Transverse colon (tissue), 4 donors: ENCODE data around the gene MAJIN.

ENCODE experiments used
- EP300 ChIP-seq: sonication (generic); formaldehyde crosslinking; IDR thresholded peaks from one replicate; pipeline ENCODE4 v1.6.1; 2017; ENCODE audit warnings: antibody characterized with exemption, low read depth
- POLR2A ChIP-seq: fragments of 450-650 bp; IDR thresholded peaks from one replicate; pipeline ENCODE4 v1.6.1; 2016; ENCODE audit warnings: antibody characterized with exemption, mild to moderate bottlenecking, moderate library complexity
- POLR2AphosphoS5 ChIP-seq, 3 donors: sonication (generic); formaldehyde crosslinking; IDR thresholded peaks; one replicate each; pipeline ENCODE4 v1.6.1; 2016; ENCODE audit warnings: antibody characterized with exemption in 3 of 3
- TF ChIP-seq, protein P1 (sequence below), 5 experiments: fragments of 200-600 bp in 3 of 5; fragments of 450-650 bp in 2 of 5; sonication (generic) in 3 of 5; IDR thresholded peaks; 1 replicate in 2 of 5; 2 replicates in 3 of 5; pipeline ENCODE4 v1.5.1; 2016 to 2017; ENCODE audit warnings: antibody characterized with exemption in 5 of 5, inconsistent platforms in 3 of 5, mild to moderate bottlenecking in 2 of 5, moderate library complexity in 1 of 5

- TF ChIP-seq, protein P1, sequence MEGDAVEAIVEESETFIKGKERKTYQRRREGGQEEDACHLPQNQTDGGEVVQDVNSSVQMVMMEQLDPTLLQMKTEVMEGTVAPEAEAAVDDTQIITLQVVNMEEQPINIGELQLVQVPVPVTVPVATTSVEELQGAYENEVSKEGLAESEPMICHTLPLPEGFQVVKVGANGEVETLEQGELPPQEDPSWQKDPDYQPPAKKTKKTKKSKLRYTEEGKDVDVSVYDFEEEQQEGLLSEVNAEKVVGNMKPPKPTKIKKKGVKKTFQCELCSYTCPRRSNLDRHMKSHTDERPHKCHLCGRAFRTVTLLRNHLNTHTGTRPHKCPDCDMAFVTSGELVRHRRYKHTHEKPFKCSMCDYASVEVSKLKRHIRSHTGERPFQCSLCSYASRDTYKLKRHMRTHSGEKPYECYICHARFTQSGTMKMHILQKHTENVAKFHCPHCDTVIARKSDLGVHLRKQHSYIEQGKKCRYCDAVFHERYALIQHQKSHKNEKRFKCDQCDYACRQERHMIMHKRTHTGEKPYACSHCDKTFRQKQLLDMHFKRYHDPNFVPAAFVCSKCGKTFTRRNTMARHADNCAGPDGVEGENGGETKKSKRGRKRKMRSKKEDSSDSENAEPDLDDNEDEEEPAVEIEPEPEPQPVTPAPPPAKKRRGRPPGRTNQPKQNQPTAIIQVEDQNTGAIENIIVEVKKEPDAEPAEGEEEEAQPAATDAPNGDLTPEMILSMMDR (IDR thresholded peaks at IDR 0.05), result peak; percentile 67 to 96 (median 91)
- peak; percentile 51 for TF ChIP-seq POLR2A
- no peak for TF ChIP-seq EP300
- peak in 1 of 3 donors; percentile 58 for TF ChIP-seq POLR2AphosphoS5 (IDR thresholded peaks at IDR 0.05)
Observed at GRCh38 chr11:65013888-65014725, 42.2 kb upstream of the MAJIN start, which contains the start of gene ARL2.
